ENCODE results near the gene GUK1. TPM values are rescaled to one million over a fixed set of nuclear protein-coding genes. Genes with fewer than 3 reads are reported as not detected.

GUK1 gene
- total and polyA plus RNA-seq, 2 of the 8 experiments (the other 6 are each of a cell fraction or from before 2014, with no cell fraction given), result 68.5 to 183 TPM

- Histone ChIP-seq H3K56ac (replicated peaks; ENCODE audit: insufficient read length, low read depth, low read length) (no peak overlapping the region), H3K4ac (replicated peaks; ENCODE audit: insufficient read length, low read depth, low read length) (no peak overlapping the region), H2BK120ac (replicated peaks; ENCODE audit: low read depth, low read length) (no peak overlapping the region), H3K18ac (ENCODE audit: extremely low read depth, low read length) (no peak overlapping the region), H3K4me1 (replicated peaks in 1 of 4; ENCODE audit: control insufficient read depth in 3 of 4, insufficient read depth in 4 of 4, low read length in 3 of 4) (no peaks in the 10 kb centered on the region), H3K23ac (ENCODE audit: insufficient read length) (no peak overlapping the region), H3K4me3 (ENCODE audit: extremely low read depth in 1 of 4, insufficient read depth in 2 of 4, low read depth in 3 of 4, low read length in 4 of 4) (no peak overlapping the region), H3K14ac (ENCODE audit: insufficient read length) (no peak overlapping the region), H3K79me1 (ENCODE audit: low read depth, low read length) (no peaks in the 10 kb centered on the region), H3K23me2 (ENCODE audit: low read depth, low read length) (no peaks in the 10 kb centered on the region), H2AK5ac (ENCODE audit: low read depth, low read length) (no peak overlapping the region), H2BK12ac (ENCODE audit: low read depth, low read length) (no peak overlapping the region), H2AFZ (ENCODE audit: low read length) (no peak overlapping the region), H3K79me2 (ENCODE audit: control insufficient read depth in 1 of 2, insufficient read depth in 2 of 2, low read length in 2 of 2) (no peaks in the 10 kb centered on the region), H3K9me3 (ENCODE audit: insufficient read depth in 2 of 2, low read depth in 1 of 2, low read length in 1 of 2) (peaks cover 14 to 19% of the 10 kb centered on the region in 2 experiments), H4K20me1 (replicated peaks in 1 of 2; ENCODE audit: control insufficient read depth in 1 of 2, insufficient read depth in 2 of 2, low read length in 2 of 2) (no peaks in the 10 kb centered on the region), H3K36me3 (ENCODE audit: control insufficient read depth in 2 of 4, insufficient read depth in 4 of 4, low read length in 3 of 4) (no peaks in the 10 kb centered on the region), H3K9ac (replicated peaks in 1 of 4; ENCODE audit: extremely low read depth in 1 of 4, low read depth in 3 of 4, low read length in 3 of 4) (no peak overlapping the region), H4K5ac (ENCODE audit: insufficient read length, low read depth, low read length) (no peak overlapping the region), H4K91ac (replicated peaks; ENCODE audit: insufficient read length, low read length) (no peak overlapping the region), H2BK5ac (ENCODE audit: low read depth, low read length) (no peak overlapping the region), H3K4me2 (ENCODE audit: insufficient read depth in 1 of 2, low read depth in 2 of 2, low read length in 2 of 2) (no peak overlapping the region), H3K27ac (ENCODE audit: low read depth, low read length) (no peak overlapping the region), H2BK15ac (ENCODE audit: low read length) (no peak overlapping the region), H3K27me3 (replicated peaks in 1 of 4; ENCODE audit: control insufficient read depth in 3 of 4, extremely low read depth in 1 of 4, insufficient read depth in 3 of 4, low read length in 3 of 4) (no peaks in the 10 kb centered on the region; a peak in 3 of 7 replicates), H4K8ac (ENCODE audit: extremely low read depth, insufficient read depth, low read length) (no peak overlapping the region), H2BK20ac (ENCODE audit: low read length) (no peak overlapping the region)
- WGBS, 2 experiments (ENCODE audit: extremely low coverage in 1 of 2, insufficient coverage in 1 of 2, insufficient read length in 1 of 2, insufficient replicate concordance in 2 of 2, low coverage in 1 of 2, low lambda C conversion rate in 2 of 2, missing lambda C conversion rate in 1 of 2), result 93% methylated on average over 1 of the region's 1 CpG; no CpG with 5 or more reads in 1 of the 2 experiments
- no peak for DNase-seq (ENCODE audit: low read depth in 1 of 2, low spot score in 2 of 2)
- TF ChIP-seq POLR2A (IDR thresholded peaks at IDR 0.05; ENCODE audit: control extremely low read depth in 1 of 2, low read depth in 2 of 2, low read length in 2 of 2) (no peak), RNF2 (IDR thresholded peaks at IDR 0.05; ENCODE audit: borderline replicate concordance, low read depth, low read length, missing control alignments, poor library complexity, severe bottlenecking) (no peak), ASH2L (IDR thresholded peaks at IDR 0.05; ENCODE audit: low read length) (no peak), EGR1 (IDR thresholded peaks at IDR 0.05; ENCODE audit: borderline replicate concordance, low read depth, low read length) (no peak), CTCF (IDR thresholded peaks at IDR 0.05; ENCODE audit: control extremely low read depth in 1 of 3, insufficient read depth in 1 of 3, low read depth in 1 of 3, low read length in 3 of 3) (no peak), FOSL1 (IDR thresholded peaks at IDR 0.05; ENCODE audit: insufficient read depth, low read depth, low read length) (no peak), ATF2 (IDR thresholded peaks at IDR 0.05; ENCODE audit: low read length) (no peak), SIRT6 (IDR thresholded peaks at IDR 0.05; ENCODE audit: low read length) (no peak), CBX8 (IDR thresholded peaks at IDR 0.05; ENCODE audit: borderline replicate concordance, low read depth, low read length) (no peak), TBP (IDR thresholded peaks at IDR 0.05; ENCODE audit: low read depth, low read length) (no peak)
- ChIA-PET POLR2A (ENCODE audit: partially characterized antibody) (no interaction called here), CTCF (ENCODE audit: partially characterized antibody) (interaction anchor here (1.5 to 2.4 kb wide), 2 partner anchors 10 to 121 kb away, joined by 4 to 10 read pairs; no protein-coding TSS in a partner anchor)
- no peak for FAIRE-seq
These were observed 19.7 kb upstream of the GUK1 start for GRCh38 chr1:228120351-228120750.
